RKO (cell line): Measurements from ENCODE around the gene HS3ST5.
A peak's percentile ranks its signal among the peaks of the same experiment; 100 is the strongest.
"Not testable (repeated sequence)": the region's sequence is repeated elsewhere in the genome, so short reads cannot be mapped to it uniquely, and the experiment has no call there.

ENCODE experiments used
- DNase-seq: peaks from one replicate; pipeline ENCODE4 v3.0.0-alpha.2; 2016; ENCODE audit warnings: low spot score

Gene HS3ST5

DNA sequence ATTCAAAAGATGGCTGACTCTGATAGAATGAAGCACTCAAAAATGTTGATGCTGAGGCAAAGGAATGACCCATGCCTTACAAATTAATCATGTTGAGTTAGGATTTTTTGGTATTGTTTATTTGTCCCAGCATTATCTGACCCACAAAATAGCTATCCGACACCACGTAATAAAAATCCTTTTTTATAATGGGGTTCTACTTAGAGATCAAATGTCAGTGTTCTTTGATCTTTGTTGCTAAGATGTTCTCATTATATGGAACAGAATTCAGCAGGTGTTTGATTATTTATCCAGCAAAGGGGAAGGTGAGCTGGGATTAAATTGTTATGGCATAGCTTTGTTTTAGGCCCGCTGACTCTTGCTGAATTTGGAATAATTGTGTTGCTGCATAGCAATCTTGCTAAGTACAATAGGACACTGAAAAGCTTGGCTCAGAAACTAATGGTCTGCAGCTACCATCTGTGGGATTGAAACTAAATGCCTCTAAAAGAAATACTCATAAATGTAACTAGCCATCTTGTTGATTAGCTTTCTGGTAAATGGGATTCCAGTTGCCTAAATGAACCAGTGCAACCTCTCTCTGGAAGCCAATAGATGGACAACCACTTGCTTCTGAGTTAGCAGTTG is 191.6 kb downstream of the HS3ST5 start:
- no peak for DNase-seq

DNA sequence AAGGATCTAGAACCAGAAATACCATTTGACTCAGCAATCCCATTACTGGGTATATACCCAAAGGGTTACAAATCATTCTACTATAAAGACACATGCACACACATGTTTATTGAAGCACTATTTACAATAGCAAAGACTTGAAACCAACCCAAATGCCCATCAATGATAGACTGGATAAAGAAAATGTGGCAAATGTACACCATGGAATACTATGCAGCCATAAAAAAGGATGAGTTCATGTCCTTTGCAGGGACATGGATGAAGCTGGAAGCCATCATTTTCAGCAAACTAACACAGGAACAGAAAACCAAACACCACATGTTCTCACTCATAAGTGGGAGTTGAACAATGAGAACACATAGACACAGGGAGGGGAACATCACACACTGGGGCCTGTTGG is 193.6 kb downstream of the HS3ST5 start:
- not testable (repeated sequence) for DNase-seq

DNA sequence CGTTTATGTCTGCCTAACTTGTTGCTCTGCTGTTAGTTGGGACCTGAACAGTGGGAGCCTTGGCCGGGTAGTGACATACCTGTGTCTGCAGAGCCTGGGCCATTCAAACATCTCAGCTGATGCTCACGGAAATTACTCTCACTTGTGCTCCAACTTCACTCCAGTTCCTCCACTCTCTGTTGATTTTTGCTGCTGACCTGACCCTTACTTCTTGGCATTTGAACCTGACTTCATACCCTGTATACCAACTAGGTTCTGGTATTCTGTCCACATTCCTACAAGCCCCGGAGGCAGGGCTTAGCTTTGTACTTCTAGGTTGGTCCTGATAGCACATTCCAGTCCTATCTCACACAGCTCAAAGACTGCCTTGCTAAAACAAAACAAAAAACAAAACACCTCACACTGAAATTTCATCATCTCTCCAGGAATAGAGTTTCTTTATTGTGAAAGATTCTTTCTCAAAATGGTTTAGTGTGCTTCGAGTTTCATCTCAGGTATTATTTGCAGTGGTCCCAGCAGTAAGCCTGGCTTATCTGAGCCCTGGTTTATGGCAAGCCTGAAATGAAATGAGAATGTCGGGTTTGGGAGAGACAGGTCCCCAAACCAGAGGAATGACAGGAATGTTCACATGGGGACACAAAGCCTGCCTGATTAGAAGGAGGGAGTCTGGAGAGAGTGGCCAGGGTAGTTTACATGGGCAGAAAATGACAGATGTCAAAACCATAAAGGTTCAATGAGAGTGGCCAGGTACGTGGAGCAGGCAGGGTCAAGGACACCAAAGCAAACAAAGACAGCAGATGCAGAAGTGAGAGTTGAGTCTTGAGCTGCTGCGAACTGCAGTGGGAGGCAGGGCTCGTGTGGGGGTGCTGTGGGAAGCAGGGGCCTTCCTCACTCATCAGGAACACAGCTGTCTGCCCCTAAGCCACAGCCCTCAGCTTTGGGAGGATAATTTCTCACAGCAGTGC is 197.7 kb downstream of the HS3ST5 start:
- no peak for DNase-seq

DNA sequence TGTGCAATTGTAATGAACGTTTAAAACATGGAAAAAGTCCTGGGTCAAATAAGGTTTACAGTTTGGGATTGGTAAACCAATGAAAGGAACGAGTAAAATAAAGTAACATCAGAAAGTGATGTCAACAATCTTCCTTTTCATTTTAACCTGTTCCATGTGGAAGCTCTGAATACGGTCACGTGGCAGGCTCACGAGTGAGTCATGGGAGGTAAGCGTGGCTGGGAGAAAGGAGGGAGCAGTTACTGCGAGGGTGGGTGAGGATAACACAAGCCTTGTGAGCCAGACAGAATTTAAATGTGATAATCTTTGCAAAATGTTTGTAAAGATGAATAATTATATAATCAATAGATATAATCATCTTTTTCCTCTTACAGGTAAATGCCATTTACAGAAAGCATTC is 200.6 kb downstream of the HS3ST5 start:
- DNase-seq = no peak

DNA sequence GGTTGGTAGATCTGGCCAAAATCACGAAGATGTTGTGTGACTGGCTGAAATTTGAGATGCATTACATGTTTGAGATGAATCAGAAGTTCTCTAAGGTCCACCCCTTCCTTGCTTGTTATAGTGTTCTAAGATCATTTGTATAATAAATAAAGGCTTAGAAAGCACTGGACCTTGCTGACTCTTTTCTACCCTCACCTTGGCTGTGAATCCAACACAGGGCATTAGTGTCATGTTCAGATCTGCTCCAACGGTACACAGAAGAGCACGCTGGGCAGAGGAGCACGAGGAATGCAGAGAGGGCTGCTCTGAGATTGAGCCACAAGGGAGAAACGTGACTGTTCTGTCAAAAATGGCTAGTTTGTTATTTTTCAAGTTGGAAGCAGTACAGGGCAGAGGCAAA is 202.4 kb downstream of the HS3ST5 start:
- DNase-seq = no peak

DNA sequence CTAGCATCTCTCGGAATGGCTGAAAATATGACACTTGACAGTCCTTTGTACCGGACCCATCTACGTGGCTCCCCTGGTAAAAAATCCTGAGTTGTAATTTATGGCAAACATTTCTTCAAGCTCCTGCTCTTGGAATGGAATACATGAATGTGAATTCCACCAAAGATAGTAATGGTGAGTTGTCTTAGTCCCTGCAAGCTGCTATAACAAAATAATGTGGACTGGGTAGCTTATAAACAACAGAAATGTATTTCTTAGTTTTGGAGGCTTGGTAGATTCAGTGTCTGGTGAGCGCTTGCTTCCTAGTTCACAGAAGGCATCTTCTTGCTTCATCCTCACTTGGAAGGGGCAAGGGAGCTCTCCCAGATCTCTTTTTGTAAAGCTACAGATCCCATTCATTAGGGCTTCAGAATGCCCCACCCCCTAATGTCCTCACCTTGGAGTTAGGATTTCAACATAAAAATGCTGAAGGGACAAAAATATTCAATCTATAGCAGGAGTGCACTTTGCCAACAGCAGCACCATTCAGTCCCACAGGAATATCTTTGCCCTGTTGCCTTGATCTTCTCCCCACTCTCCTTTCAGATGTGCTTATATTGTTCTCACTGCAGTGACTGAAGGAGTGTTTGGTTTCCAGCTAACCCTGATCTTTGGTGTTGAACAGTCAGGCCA is 204.1 kb downstream of the HS3ST5 start:
- no peak for DNase-seq

DNA sequence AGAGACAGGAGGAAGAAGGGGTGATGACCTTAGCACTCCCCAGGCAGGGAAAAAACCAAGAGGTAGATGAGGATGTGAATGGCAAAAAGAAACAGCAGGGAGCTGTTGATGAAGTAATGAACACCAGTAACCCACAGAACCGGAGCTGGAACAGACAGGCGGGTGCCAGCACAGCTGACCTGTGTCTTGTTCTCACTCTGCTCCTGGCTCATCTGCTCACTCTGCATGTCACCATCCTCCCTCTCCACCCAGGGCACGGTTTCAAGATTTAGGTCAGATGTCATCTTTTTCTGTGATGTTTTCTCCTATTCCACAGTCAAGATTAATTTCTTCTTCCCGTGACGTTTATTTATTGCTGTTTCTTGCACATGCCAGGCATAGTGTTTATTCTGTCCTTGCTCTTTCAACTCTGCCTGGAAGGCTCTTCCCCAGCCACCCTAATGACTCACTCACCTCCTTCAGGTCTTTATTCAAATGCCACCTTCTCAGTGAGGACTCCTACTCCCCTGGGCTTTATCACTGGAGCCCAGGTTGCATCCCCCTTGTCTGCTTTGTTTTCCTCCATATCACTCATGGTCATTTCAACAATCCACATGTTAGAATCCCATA is 207.4 kb downstream of the HS3ST5 start:
- no peak for DNase-seq

DNA sequence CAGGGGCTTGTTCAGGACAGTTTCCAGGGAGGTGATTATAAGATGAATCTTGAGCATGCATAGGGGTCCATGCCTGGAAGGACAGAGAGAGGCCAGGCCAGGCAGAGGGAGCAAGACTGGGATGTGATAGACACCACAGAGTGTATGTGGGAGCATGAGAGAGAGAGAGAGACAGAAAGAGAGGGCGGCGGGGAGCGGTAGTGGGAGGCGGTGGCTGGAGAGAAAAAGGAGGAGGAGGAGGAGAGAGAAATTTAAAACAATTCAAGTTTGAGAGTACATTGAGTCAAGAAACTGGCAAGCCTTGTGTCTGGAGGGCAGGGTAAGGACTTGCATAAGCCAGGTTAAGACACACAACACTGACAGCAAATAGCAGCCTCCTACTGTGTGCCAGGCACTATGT is 209.0 kb downstream of the HS3ST5 start:
- DNase-seq = no peak

DNA sequence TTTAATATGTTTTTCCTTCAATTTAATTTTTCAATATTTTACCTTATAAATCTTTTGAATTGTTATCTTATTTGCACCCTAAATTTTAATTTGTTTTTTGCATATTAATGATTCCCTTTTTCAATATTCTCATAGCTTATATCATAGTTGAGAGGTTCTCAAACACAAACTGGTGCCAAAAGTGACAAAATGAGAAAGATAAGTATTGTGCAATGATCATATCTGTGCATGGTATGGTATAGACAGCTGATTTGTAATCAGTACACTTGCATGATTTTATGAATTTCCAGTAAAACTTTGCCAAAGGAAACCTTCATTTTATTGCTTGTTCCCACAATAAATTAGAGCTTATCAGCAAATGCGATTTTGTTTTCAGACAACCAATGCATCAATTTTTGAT is 210.9 kb downstream of the HS3ST5 start:
- no peak for DNase-seq

DNA sequence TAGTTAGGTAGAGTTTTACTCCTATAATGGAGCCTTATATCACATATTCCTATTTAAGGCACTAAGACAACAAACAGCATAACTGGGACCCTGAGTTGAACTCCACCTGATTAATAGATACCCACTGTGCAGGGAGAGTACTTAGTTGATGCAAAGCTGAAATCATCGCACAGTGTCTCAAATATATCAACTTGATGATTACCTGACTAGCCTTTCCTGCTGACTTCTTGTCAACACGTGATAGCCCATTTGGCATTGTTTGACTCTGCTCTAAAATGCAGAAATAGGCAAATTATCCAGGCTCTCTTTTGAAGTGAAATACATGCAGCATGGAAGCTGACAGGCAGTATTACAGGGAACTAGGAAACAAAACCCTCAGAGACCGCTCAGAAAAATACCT is 217.2 kb downstream of the HS3ST5 start:
- DNase-seq = no peak

DNA sequence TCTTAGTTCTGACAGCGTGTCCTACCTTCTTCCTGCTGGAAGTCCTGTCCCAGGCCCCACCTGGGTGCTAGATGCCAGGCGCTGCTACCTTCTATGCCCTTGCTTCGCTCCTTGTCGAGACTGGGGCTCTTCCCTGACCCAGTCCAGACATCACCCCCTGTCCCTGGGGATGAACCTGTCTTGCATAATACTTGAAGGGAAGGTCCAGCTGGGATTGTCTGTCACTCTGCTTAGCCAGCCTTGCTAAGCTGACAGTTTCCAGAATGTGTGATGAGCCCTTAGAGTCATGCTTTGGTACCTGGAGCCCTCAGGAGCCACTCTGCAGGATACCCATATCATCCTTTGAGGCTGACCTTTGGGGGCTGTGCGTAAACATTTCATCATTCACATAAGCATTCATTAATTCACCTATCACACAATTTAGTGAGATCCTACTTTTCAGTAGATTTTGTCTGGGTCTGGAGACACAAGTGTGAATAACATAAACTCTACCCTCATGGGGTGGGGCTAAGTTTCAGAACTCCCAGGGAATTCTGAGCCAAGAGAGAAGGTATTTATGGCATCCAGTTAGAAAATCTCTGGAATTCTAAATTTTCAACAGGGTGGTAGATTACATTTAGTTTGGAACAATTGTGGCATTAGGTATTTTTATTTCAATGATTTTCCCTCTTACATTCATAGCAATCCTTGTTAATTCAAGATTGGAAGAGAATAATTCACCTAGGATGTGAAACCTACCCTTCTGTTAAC is 220.7 kb downstream of the HS3ST5 start:
- no peak for DNase-seq

DNA sequence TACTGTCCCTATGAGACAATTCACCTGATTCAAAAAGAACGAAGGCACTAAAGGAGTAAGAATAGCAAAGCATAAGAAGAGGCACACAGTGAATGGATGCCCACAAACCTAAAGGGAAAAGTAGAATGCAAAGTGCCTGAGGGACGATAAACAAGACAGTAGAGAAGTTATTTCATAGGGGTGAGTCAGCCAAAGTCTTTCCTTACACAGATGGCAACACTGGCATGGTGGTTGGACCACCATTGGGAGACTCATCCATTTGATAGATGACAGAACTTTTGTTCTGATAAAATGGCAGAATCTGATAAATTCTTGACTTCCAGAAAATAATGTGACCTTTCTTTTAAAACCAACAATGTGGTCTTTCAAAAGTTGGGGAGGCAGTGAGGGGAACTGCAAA is 223.8 kb downstream of the HS3ST5 start:
- no peak for DNase-seq

DNA sequence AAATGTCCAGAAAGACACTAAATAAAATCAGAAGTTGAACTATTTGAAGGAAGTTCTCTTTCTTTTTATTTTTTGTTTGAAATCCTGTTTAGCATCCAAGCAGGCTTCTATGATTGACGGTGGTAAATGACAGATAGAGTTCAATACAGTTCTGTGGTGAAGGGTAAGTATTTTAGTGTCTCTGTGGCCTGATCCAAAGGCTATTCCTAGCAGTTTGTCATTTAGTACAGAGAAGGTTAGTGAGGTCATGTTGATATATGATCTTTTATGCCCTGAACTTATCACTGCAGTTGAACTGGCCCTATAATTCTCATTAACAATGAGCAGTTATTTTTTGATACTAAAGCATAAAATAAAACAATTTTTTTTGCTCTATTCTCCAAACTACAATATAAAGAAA is 227.2 kb downstream of the HS3ST5 start:
- DNase-seq = no peak

DNA sequence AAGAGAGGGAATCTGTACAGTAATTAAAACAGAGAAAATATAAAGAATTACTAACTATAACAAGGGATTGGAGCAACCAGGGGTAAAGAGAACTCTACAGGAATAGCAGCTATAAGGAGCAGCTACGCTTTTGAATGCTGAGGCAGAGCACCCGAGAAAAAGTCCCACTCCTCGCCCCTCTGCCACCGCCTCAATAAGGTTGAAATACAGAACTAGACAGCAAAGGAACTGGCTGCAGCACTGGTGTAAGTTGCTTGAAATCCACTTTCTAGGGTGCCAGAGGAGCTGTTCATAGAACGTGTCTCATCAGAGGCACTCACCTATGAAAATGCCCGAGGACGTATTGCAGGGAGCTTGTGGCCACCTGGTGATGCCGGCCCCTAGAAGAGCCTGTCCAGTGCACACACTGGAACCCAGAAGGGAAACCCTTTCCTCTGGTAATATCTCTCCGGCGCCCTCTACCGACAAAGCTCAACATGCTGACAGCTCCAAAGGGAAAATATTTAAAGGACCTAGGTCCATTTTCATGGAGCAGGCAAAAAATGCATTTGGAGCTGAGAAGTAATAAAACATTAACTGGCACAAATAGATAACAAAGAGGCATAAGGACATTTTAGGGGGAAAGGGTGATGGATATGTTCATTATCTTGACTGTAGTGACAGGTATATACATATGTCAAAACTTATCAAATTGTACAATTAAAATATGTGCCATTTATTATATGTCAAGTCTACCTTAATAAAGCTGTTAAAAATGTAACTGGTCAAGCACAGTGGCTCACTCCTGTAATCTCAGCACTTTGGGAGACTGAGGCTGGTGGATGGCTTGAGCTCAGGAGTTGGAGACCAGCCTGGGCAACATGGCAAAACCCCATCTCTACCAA is 234.5 kb downstream of the HS3ST5 start:
- DNase-seq = peak; percentile 68

DNA sequence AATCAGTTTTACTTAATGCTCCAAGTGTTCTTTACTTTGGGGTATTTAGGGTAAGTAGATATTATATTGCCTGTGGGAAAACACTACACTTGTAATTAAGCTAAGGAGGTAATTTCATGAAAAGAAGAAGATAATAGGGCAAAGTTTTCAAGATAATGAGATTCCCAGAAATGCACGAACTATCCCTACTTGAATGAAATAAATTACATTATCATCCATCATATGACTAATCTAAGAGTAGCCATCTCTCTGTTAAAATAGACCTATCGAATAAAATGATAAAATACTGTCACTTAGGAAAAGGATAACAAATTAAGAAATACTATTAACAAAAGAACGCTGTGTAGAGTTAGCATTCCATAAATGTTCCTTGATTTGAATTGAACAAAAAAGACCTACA is 236.8 kb downstream of the HS3ST5 start:
- no peak for DNase-seq

DNA sequence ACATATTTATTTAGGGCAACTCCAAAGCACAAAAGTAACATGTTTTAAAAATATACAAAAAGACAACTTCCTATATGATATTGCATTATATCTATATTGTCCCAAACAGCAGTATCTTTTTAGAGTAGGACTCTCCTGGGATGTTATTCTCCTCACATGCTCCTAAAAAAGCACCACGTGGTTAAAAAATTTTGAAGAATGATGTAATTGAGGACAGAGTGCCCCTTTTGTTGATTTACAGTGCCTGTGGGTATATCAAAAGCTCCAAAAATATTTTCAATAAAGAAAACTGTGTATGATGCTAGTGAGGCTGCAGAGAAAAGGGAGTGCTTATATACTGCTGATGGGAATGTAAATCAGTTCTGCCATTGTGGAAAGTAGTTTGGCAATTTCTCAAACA is 241.6 kb downstream of the HS3ST5 start:
- no peak for DNase-seq

DNA sequence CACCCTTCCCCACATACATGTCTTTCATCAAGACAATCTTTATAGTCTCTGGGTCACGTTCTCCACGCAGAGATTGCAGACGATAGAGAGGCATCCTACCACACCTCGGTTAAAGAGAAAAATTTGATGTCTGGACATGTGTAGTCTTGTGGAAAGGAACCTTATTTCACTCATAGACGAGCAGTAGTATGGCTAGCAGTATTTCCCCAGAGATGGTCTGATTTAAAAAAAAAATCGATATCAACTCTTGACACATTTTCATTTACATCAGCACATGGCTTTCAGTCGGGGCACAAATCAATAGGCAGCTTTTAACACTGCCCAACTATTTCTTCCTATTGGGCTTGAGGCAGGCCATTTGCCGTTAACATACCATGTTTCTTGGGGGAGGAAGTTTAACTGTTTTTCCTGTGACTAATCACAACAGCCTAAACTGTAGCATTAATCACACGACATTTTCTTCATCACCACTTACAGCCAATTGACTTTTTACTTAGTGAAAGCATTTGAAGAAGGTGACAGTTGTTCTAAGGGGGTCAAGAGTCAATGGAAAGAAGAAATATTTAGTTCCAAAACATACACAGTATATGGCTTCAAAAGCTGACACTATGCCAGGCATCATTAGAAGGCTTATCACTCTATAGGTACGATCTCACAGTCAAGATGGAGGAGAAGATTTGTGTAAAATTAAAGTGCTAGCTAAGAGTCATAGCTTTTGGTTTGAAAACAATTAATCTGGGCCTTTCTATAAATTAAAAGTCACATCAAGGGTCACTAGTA is 242.4 kb downstream of the HS3ST5 start:
- peak; percentile 27 for DNase-seq

DNA sequence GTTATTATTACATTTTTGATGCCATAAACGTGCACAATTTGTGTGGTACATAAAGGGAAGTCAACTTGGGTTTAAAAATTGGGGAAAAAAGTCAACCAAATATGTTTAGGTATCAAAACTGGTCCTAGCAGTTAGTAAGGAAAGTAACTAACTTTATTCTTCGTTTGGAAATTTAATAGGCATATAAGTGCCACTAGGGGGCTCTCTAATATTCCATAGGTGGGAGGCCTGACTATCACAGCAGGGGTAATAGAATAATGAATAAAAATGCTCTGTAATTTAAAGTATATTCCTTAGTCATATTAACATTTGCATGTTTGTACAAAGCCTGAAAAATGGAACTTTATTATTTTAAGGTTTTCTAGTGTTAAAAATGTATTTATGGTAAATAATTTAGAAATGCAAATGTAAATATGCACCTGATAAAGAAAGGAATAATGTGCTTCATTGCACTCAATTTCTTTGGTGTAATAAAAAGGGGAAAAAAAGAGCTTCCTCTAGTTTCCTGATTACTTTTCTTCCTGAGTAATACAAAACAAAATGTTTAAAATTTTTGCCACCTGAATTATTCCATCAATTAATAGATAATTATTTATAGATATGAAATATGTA is 246.2 kb downstream of the HS3ST5 start:
- peak; percentile 47 for DNase-seq

DNA sequence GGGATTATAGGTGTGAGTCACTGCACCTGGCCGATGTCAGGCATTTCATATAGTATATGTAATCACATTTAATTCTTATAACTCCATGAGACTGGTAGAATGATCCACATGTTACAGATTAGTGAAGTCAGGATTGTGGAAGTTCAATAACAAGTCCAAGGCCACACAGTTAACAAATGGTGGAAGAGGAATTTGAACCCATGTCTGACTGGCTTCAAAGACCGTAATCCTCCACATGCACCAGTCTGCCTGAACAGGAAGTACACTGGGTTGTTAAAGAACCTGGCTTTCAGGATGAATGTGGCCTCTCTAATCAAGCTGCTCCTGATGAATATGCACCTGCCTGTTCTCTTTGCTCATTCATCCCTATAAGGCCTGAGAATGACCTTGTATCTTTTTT is 249.9 kb downstream of the HS3ST5 start:
- no peak for DNase-seq

DNA sequence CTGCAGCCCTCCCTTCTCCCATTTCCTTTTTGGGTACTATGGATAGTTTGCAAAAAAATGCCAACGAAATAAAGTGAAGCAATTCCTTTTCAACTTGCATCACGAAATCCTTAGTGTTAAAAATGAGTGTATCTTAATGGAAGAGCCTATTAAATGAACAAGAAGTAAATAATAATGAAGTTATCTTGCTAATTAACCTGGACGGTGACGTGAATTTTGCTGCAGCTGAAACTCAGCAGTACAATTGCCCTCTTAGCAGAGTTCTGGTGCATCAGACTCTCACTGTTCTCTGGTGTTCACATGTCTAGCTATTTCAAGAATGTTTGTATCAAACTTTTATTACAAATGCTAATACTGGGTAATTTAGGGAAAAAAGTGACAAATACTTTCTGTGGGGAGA is 252.2 kb downstream of the HS3ST5 start:
- no peak for DNase-seq
